NCI-H2107 (cell line): Measurements from ENCODE around the gene ZNF284.
"Not testable (repeated sequence)": the region's sequence is repeated elsewhere in the genome, so short reads cannot be mapped to it uniquely, and the experiment has no call there.

Experiments
- DNase-seq: peaks from one replicate; lab custom pipeline; 2025; lab: John Stamatoyannopoulos, UW

ZNF284 gene

GRCh38 chr19:44111910-44112463 lies 40.0 kb downstream of the ZNF284 start:
- DNase-seq, result no peak

GRCh38 chr19:44112802-44113137 lies 40.8 kb downstream of the ZNF284 start:
- DNase-seq, result no peak

GRCh38 chr19:44113138-44113783 lies 41.3 kb downstream of the ZNF284 start, which contains the start of gene ZNF225:
Gene ZNF225 (plus strand): TSS chr19:44113399. CDS start chr19:44115828, 2,429 bp downstream.
- DNase-seq, result peak; percentile 92

- no peak for DNase-seq
Measured at GRCh38 chr19:44113784-44114390, 41.9 kb downstream of the ZNF284 start.

- DNase-seq, result not testable (repeated sequence)
Measured at GRCh38 chr19:44121162-44121561, 49.2 kb downstream of the ZNF284 start.

GRCh38 chr19:44131955-44132354 lies 60.0 kb downstream of the ZNF284 start:
- DNase-seq, result no peak
